AG09319 (cell line): ENCODE data around the gene SPEG.
A peak's percentile ranks its signal among the peaks of the same experiment; 100 is the strongest.

Experiments
- DNase-seq: peaks from one replicate; pipeline ENCODE4 v3.0.0-alpha.2; 2010; ENCODE audit warnings: low read depth; ENCODE audit errors: extremely low read depth
- TF ChIP-seq, protein P1 (sequence below): IDR thresholded peaks from 2 replicates; pipeline ENCODE4 v1.5.1; 2011; ENCODE audit warnings: low read depth, mild to moderate bottlenecking, inconsistent platforms, low read length, moderate library complexity

Gene SPEG

DNA sequence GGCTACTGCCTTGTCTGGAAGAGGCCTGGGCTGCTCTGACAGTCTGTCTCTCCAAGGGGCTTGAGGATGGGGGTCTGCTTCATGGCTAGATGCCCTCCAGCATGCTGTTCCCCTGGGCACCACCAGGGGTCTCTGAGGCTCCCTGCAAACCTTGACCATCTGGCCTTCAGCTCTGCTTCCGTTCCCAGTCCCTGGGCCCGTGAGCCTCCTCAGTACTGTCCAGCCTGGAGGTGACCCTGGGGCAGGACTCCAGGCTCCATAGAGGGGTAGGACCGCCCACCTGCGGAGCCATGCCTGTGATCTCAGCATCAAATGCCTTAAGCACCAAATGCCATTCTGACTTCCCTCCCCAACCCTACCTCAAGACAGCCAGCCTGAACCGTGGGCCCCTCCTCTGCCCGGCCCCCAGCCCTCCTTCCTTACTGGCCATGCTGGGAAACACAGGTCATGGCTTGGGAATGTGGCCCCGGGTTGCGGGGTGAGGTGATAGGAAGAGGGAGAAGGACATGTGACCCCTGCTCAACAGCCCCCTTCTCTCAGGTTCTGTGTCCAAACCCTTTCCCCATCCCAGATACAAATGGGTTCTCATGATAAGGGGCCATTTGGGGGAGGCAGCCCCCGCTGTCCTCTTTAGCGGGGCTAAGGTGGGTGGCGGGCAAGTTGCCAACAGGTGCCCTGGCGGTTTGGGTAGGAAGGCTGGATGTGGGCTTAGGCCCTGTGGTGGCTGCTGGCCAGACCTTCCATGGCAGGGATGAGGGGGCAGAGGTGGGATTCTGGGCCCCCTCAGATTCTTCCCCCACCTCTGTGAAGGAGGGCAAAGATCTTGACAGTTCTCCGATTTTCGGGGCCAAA lies 25.0 kb downstream of the SPEG start:
- no peak for DNase-seq
- TF ChIP-seq, protein P1, sequence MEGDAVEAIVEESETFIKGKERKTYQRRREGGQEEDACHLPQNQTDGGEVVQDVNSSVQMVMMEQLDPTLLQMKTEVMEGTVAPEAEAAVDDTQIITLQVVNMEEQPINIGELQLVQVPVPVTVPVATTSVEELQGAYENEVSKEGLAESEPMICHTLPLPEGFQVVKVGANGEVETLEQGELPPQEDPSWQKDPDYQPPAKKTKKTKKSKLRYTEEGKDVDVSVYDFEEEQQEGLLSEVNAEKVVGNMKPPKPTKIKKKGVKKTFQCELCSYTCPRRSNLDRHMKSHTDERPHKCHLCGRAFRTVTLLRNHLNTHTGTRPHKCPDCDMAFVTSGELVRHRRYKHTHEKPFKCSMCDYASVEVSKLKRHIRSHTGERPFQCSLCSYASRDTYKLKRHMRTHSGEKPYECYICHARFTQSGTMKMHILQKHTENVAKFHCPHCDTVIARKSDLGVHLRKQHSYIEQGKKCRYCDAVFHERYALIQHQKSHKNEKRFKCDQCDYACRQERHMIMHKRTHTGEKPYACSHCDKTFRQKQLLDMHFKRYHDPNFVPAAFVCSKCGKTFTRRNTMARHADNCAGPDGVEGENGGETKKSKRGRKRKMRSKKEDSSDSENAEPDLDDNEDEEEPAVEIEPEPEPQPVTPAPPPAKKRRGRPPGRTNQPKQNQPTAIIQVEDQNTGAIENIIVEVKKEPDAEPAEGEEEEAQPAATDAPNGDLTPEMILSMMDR = peak; percentile 98

DNA sequence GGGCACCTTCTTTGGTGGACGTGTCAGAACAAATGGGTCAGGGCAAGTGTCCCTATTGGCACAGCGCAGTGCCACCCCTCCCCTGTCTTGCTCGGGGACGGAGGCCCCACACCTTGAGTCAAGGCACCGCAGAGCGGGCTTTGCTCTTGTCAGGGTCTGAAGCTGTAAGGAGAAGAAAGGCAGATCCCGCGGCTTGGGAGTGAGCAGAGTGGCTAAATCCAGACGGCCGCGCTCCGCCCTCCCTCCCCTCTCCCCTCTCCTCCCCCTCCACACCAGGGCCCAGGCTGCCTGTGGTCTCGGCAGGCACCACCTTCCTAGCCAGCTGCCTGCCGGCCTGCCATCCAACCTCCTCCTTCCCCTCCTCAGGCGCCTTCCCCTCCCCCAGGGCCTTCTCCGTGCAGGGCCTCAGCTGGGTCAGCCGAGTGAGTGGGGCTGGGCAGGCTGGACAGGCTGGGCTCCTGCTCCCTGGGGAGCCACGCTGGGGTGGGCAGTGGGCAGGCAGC lies 25.8 kb downstream of the SPEG start:
- TF ChIP-seq, protein P1 = no peak
- no peak for DNase-seq

DNA sequence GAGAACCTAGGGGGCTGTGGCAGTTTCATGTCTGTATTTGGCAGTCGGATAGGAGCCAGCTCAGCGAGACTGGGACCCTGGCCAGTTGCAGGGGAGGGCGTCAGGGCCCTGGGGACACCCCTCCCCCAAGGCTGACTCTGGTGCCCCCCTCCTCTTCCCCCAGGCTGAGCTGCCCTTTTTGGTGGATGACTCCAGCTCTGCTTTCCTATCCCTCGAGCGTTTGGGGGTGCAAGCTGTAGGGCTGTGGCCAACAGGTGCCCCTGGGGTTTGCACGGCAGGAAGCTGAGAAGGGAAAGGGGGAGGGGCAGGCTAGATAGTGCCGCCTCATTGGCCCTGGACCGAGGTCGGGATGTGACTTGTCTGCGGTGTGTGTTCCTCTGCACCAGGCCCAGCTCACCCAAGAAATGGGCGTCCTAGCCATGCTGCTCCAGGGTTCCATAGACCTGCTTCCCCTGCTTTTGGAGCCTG lies 26.4 kb downstream of the SPEG start:
- TF ChIP-seq, protein P1 = no peak
- no peak for DNase-seq

DNA sequence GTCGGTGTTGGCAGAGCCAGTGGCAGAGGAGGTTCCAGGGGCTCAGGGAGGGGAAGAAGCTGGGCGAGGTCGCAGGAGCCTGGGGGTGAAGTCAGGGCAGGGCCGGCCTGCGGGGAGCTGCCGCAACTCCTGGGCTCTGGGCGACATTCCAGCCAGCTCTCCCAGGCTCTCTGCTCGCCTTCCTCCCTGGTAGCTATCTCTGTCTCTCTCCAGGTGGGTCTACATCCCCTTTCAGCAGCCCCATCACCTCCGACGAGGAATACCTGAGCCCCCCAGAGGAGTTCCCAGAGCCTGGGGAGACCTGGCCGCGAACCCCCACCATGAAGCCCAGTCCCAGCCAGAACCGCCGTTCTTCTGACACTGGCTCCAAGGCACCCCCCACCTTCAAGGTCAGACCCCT lies 27.0 kb downstream of the SPEG start:
- TF ChIP-seq, protein P1 = no peak
- no peak for DNase-seq

DNA sequence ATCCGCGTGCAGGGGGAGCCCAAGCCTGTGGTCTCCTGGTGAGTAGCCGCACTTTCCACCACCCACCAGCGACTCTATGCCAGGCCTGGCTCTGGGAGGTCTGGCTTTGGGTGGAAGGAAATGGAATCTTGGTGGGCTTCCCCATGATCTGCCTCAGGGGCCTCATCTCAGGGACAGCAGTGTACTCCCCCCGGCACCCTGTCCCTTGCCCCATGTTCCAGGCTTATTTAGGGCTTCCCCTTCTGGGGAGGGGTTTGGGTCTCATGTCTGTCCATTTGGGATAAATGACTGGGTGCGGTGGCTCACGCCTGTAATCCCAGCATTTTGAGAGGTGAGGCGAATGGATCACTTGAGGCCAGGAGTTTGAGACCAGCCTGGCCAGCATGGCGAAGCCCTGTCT lies 27.7 kb downstream of the SPEG start:
- TF ChIP-seq, protein P1 = no peak

DNA sequence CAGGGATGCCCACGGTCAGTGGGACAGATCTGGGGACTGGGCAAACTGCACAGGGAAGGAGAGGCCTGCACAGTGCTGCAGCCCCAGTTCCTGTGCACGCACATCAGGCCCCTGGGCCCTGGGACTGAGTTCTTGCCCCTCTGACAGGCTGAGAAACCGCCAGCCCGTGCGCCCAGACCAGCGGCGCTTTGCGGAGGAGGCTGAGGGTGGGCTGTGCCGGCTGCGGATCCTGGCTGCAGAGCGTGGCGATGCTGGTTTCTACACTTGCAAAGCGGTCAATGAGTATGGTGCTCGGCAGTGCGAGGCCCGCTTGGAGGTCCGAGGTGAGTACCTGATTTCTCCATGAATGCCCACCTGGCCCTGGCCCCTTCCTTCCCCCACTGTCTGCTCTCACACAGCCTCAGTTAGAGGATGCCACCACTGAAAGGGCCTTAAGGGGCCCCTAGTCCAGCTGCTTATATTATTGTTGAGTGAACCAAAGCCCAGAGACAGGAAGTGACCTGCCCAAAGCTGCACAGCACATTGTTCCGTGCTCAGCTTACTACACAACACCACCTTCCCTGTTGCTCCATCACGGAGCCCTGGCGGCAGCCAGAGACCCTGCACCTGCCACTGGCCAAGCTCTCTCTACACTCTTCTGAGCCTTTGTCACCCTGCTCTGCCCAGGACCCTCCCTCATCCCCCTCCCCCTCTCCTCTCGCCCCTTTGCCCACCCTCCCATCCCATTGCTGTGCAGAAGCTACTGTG lies 29.8 kb downstream of the SPEG start:
- TF ChIP-seq, protein P1 = no peak

More for the DNA sequence above, 27.7 kb downstream of the SPEG start:
- DNase-seq = no peak

More for the DNA sequence above, 29.8 kb downstream of the SPEG start:
- DNase-seq = no peak
